Stomach (tissue), 4 donors: ENCODE data around the gene DCAF8L1.

Experiments
- POLR2A ChIP-seq, 4 donors: fragments of 450-650 bp; IDR thresholded peaks; one replicate each; pipeline ENCODE4 v1.6.1; 2016; ENCODE audit warnings: antibody characterized with exemption in 4 of 4, control low read depth in 2 of 4, mild to moderate bottlenecking in 1 of 4, moderate library complexity in 1 of 4
- POLR2AphosphoS5 ChIP-seq, 3 donors: sonication (generic); formaldehyde crosslinking; IDR thresholded peaks; one replicate each; pipeline ENCODE4 v1.6.1; 2016; ENCODE audit warnings: antibody characterized with exemption in 3 of 3
- TF ChIP-seq, protein P1 (sequence below), 7 experiments: fragments of 450-650 bp in 4 of 7; fragments of 200-600 bp in 3 of 7; sonication (generic) in 3 of 7; IDR thresholded peaks; one replicate each; pipeline ENCODE4 v1.5.1; 2016 to 2019; ENCODE audit warnings: antibody characterized with exemption in 7 of 7, control low read depth in 2 of 7, mild to moderate bottlenecking in 1 of 7

DNA sequence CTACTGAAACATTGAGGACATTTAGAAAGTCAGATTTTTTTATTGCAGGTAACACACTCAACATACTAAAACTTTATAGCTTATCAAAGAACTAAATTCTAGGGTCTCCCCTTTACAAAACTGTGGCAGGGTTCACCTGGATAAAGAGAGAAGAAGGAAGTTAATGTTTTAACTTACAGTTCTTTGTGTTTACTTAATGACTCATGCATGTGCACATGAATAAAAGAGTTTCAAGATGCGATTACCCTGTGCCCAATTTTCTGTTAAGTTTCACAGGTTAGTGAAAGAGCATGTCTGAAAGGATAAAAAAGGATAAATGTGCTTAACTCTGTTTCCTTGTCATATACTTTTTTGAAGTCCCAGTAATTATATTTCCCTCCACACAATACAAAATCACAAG lies 16.8 kb downstream of the DCAF8L1 start:
- TF ChIP-seq, protein P1, sequence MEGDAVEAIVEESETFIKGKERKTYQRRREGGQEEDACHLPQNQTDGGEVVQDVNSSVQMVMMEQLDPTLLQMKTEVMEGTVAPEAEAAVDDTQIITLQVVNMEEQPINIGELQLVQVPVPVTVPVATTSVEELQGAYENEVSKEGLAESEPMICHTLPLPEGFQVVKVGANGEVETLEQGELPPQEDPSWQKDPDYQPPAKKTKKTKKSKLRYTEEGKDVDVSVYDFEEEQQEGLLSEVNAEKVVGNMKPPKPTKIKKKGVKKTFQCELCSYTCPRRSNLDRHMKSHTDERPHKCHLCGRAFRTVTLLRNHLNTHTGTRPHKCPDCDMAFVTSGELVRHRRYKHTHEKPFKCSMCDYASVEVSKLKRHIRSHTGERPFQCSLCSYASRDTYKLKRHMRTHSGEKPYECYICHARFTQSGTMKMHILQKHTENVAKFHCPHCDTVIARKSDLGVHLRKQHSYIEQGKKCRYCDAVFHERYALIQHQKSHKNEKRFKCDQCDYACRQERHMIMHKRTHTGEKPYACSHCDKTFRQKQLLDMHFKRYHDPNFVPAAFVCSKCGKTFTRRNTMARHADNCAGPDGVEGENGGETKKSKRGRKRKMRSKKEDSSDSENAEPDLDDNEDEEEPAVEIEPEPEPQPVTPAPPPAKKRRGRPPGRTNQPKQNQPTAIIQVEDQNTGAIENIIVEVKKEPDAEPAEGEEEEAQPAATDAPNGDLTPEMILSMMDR (IDR thresholded peaks at IDR 0.05), result no peak
- TF ChIP-seq POLR2A (IDR thresholded peaks at IDR 0.05) (no peak), POLR2AphosphoS5 (IDR thresholded peaks at IDR 0.05) (no peak)
